Adrenal gland (tissue), 5 donors: Measurements from ENCODE around the gene CDC25C.

Experiments used
- POLR2A ChIP-seq, 2 donors: fragments of 450-650 bp; IDR thresholded peaks; one replicate each; pipeline ENCODE4 v1.6.1; 2017; ENCODE audit warnings: antibody characterized with exemption in 2 of 2, mild to moderate bottlenecking in 2 of 2, moderate library complexity in 1 of 2
- TF ChIP-seq, protein P1 (sequence below), 6 experiments: fragments of 450-650 bp in 4 of 6; fragments of 200-600 bp in 2 of 6; sonication (generic) in 1 of 6; IDR thresholded peaks; 1 replicate in 5 of 6; 2 replicates in 1 of 6; pipeline versions ENCODE4 v1.5.1 to v1.8.0; 2016 to 2021; ENCODE audit warnings: antibody characterized with exemption in 6 of 6, mild to moderate bottlenecking in 2 of 6, moderate library complexity in 1 of 6
- donor health status: DM: no; HTN: no; CAD: no.

DNA sequence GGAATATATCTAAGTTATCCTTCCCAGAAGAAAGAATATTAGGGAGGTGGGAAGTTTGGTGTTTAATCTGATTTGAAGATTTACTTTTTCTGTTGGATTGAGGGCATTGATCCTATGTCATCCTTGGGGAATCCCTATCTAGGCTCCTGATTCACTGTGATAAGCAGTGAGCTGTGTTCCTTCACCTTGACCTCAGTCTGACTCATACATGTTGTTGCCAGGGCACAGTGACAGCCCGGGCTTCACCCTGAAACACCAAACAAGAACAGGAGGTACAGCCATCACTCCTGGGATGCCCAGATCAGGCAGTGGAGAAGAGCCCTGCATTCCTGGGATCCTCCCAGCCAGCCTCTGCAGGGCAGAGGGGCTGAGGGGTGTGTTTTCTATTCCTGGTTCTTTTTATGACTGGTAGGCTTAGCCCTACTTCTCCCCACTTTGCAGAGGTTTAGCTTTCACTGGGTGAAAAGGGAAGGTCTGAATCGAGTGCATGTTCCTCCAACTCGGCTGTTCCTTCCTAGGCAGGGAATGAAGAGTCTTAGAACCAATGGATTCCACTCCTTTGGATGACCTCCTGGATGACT is 3.4 kb upstream of the CDC25C start:
- TF ChIP-seq, protein P1, sequence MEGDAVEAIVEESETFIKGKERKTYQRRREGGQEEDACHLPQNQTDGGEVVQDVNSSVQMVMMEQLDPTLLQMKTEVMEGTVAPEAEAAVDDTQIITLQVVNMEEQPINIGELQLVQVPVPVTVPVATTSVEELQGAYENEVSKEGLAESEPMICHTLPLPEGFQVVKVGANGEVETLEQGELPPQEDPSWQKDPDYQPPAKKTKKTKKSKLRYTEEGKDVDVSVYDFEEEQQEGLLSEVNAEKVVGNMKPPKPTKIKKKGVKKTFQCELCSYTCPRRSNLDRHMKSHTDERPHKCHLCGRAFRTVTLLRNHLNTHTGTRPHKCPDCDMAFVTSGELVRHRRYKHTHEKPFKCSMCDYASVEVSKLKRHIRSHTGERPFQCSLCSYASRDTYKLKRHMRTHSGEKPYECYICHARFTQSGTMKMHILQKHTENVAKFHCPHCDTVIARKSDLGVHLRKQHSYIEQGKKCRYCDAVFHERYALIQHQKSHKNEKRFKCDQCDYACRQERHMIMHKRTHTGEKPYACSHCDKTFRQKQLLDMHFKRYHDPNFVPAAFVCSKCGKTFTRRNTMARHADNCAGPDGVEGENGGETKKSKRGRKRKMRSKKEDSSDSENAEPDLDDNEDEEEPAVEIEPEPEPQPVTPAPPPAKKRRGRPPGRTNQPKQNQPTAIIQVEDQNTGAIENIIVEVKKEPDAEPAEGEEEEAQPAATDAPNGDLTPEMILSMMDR (IDR thresholded peaks at IDR 0.05), result no peak
- no peak for TF ChIP-seq POLR2A (IDR thresholded peaks at IDR 0.05)
